ENCODE data around the gene HASPIN. TPM values are rescaled to one million over a fixed set of nuclear protein-coding genes. Genes with fewer than 3 reads are reported as not detected.

Gene HASPIN
- polyA plus RNA-seq, 1 donor (not counting 4 experiments of a cell fraction or from before 2014, with no cell fraction given) = 3.5 TPM

DNA sequence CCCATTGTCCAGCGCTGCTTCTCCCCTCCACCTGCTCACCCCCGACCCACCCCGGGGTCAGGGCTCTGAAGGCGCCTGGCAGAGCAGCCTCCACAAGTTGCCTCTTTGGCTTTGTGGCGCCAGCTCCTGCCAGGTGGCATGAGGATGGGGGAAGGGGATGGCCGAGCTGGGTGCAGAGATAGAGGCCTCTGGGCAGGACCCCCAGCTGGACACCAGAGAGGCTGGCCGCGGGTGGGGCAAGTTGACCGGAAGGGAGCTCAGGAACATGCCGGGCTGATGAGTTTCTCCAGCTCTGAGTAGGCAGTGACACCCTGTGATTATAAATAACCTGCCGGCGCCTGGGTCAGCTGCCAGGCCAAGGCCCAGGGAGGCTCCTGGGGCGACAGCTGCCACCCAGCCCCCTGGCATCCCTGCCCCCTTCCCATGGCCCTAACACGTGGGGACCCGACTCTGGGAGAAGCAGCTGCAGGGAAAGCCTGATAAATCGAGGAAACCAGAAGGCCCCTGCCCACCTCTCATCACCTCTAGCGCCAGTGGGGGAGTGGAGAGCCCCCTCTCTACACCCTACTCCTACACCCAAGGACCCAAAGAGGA lies 28.5 kb upstream of the HASPIN start:
- Histone ChIP-seq H3K4me1 (ENCODE audit: control insufficient read depth, extremely low read depth, insufficient read depth, low read length) (peaks cover 4% of the 10 kb centered on the region), H2AFZ (ENCODE audit: control insufficient read depth, low read length) (no peak overlapping the region), H3K9me3 (ENCODE audit: control insufficient read depth, low read depth, low read length) (peaks cover 5% of the 10 kb centered on the region), H3K27me3 (ENCODE audit: control insufficient read depth, extremely low read depth, insufficient read depth, low read length) (peaks cover 42% of the 10 kb centered on the region), H3K36me3 (ENCODE audit: control insufficient read depth in 2 of 2, extremely low read depth in 1 of 2, insufficient read depth in 2 of 2, low read length in 2 of 2) (no peaks in the 10 kb centered on the region), H3K27ac (ENCODE audit: control insufficient read depth, insufficient read depth, low read length) (no peak overlapping the region), H3K79me2 (ENCODE audit: control insufficient read depth, insufficient read depth, low read length) (no peaks in the 10 kb centered on the region), H3K9me1 (ENCODE audit: control insufficient read depth, extremely low read depth, insufficient read depth, low read length) (no peaks in the 10 kb centered on the region), H3K4me2 (ENCODE audit: control insufficient read depth, extremely low read depth, insufficient read depth, low read depth, low read length) (peak overlapping the region; percentile 77), H3K4me3 (ENCODE audit: control insufficient read depth in 2 of 3, extremely low read depth in 1 of 3, insufficient read depth in 2 of 3, low read depth in 1 of 3, low read length in 3 of 3) (peak overlapping the region; percentile 36 to 73 (median 66)), H4K20me1 (ENCODE audit: control insufficient read depth, extremely low read depth, insufficient read depth, low read length) (no peaks in the 10 kb centered on the region), H3K9ac (ENCODE audit: control insufficient read depth, extremely low read depth, insufficient read depth, low read length) (no peak overlapping the region)
- dilution Hi-C loops (cut with MboI; ENCODE audit: extremely low pct_ligation_motif_present, low sequenced_read_pairs) = no loop called here
- DNase-seq (ENCODE audit: low read depth, low spot score) (no peak), FAIRE-seq (no peak)
- peak; percentile 4 for TF ChIP-seq EZH2 (IDR thresholded peaks at IDR 0.05; ENCODE audit: low read length)
- TF ChIP-seq, protein P1, sequence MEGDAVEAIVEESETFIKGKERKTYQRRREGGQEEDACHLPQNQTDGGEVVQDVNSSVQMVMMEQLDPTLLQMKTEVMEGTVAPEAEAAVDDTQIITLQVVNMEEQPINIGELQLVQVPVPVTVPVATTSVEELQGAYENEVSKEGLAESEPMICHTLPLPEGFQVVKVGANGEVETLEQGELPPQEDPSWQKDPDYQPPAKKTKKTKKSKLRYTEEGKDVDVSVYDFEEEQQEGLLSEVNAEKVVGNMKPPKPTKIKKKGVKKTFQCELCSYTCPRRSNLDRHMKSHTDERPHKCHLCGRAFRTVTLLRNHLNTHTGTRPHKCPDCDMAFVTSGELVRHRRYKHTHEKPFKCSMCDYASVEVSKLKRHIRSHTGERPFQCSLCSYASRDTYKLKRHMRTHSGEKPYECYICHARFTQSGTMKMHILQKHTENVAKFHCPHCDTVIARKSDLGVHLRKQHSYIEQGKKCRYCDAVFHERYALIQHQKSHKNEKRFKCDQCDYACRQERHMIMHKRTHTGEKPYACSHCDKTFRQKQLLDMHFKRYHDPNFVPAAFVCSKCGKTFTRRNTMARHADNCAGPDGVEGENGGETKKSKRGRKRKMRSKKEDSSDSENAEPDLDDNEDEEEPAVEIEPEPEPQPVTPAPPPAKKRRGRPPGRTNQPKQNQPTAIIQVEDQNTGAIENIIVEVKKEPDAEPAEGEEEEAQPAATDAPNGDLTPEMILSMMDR (optimal IDR thresholded peaks at IDR 0.05 in 1 of 3, IDR thresholded peaks at IDR 0.05 in 1 of 3, conservative IDR thresholded peaks at IDR 0.05 in 1 of 3; ENCODE audit: extremely low read depth in 1 of 3, insufficient read depth in 2 of 3, low read length in 3 of 3) = no peak

GRCh38 chr17:3695723-3696411 lies 27.8 kb upstream of the HASPIN start, which contains the start of gene P2RX5:
TSS of gene P2RX5 (minus strand) at chr17:3696155. CDS start at chr17:3696005, 150 bp downstream.
- H3K27ac ChIP-seq (ENCODE audit: control insufficient read depth, insufficient read depth, low read length) = no peak within 1 kb of the TSS
- peaks cover 5% of the 10 kb centered on the region for H3K9me3 ChIP-seq (ENCODE audit: control insufficient read depth, low read depth, low read length)
- dilution Hi-C loops (cut with MboI; ENCODE audit: extremely low pct_ligation_motif_present, low sequenced_read_pairs) = no loop called here
- peak within 1 kb of the TSS; percentile 74 for H2AFZ ChIP-seq (ENCODE audit: control insufficient read depth, low read length)
- no peaks in the 10 kb centered on the region for H3K79me2 ChIP-seq (ENCODE audit: control insufficient read depth, insufficient read depth, low read length)
- peaks cover 42% of the 10 kb centered on the region for H3K27me3 ChIP-seq (ENCODE audit: control insufficient read depth, extremely low read depth, insufficient read depth, low read length)
- H4K20me1 ChIP-seq (ENCODE audit: control insufficient read depth, extremely low read depth, insufficient read depth, low read length) = no peaks in the 10 kb centered on the region
- H3K36me3 ChIP-seq (ENCODE audit: control insufficient read depth in 2 of 2, extremely low read depth in 1 of 2, insufficient read depth in 2 of 2, low read length in 2 of 2) = no peaks in the 10 kb centered on the region
- no peak within 1 kb of the TSS for H3K9ac ChIP-seq (ENCODE audit: control insufficient read depth, extremely low read depth, insufficient read depth, low read length)
- FAIRE-seq = no peak
- no peak for TF ChIP-seq EZH2 (IDR thresholded peaks at IDR 0.05; ENCODE audit: low read length)
- TF ChIP-seq, protein P1 (optimal IDR thresholded peaks at IDR 0.05 in 1 of 3, IDR thresholded peaks at IDR 0.05 in 1 of 3, conservative IDR thresholded peaks at IDR 0.05 in 1 of 3; ENCODE audit: extremely low read depth in 1 of 3, insufficient read depth in 2 of 3, low read length in 3 of 3) = no peak
- H3K4me1 ChIP-seq (ENCODE audit: control insufficient read depth, extremely low read depth, insufficient read depth, low read length) = peaks cover 4% of the 10 kb centered on the region
- H3K9me1 ChIP-seq (ENCODE audit: control insufficient read depth, extremely low read depth, insufficient read depth, low read length) = no peaks in the 10 kb centered on the region
- DNase-seq (ENCODE audit: low read depth, low spot score) = no peak
- H3K4me3 ChIP-seq (ENCODE audit: control insufficient read depth in 2 of 3, extremely low read depth in 1 of 3, insufficient read depth in 2 of 3, low read depth in 1 of 3, low read length in 3 of 3) = peak within 1 kb of the TSS; percentile 36 to 73 (median 66)
- H3K4me2 ChIP-seq (ENCODE audit: control insufficient read depth, extremely low read depth, insufficient read depth, low read depth, low read length) = peak within 1 kb of the TSS; percentile 77
